Head of caudate nucleus (tissue), 42 donors: ENCODE measurements around the gene SLC44A3.
A peak's percentile ranks its signal among the peaks of the same experiment; 100 is the strongest.
"Not testable (repeated sequence)": the region's sequence is repeated elsewhere in the genome, so short reads cannot be mapped to it uniquely, and the experiment has no call there.

ENCODE experiments used
- DNase-seq, 42 donors: peaks; one replicate each; pipeline versions ENCODE4 v3.0.0 to v3.0.0-alpha.2; 2020 to 2021; ENCODE audit warnings: mixed read lengths in 7 of 42
- intact Hi-C: fragments of 100-400 bp; cut with DNase I; formaldehyde crosslinking; loops from one replicate; pipeline ENCODE4 v1.15.0; 2022

SLC44A3 gene

DNA sequence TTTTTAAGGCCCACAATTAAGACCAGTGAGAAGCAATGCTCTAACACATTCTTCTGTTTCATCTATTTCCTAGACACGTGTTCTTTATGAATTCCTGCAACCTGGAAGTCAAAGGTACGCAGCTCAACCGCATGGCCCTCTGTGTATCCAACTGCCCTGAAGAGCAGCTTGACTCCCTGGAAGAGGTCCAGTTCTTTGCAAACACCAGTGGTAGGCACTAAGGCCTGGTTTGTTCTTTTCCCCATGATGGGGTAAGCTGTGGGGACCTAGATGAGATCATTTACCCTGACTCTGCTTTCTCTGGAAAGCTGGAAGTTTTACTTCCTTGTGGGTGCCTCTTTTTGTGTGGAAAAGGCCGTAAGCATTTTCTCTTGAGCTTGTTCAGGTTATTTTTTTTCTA lies 7.3 kb downstream of the SLC44A3 start:
- intact Hi-C loops = no loop called here

DNA sequence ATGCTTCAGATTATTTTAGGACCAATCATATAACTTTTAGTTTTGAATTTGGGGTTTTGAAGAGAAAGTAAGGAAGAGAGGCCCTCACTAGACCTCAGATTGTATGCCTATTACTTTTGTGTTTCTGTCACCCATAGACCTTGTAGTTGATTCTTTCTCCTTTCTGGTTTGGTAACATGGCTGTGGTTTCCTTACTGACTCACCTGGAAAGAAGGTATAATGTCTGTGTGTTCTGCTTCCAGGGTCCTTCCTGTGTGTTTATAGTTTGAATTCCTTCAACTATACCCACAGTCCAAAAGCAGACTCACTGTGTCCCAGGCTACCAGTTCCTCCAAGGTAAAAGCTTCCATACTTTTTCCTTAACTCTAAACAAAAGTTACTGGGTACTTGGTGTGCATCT lies 8.1 kb downstream of the SLC44A3 start:
- DNase-seq = no peak
- intact Hi-C loops = no loop called here

More for the DNA sequence above, 7.3 kb downstream of the SLC44A3 start:
- DNase-seq = no peak

DNA sequence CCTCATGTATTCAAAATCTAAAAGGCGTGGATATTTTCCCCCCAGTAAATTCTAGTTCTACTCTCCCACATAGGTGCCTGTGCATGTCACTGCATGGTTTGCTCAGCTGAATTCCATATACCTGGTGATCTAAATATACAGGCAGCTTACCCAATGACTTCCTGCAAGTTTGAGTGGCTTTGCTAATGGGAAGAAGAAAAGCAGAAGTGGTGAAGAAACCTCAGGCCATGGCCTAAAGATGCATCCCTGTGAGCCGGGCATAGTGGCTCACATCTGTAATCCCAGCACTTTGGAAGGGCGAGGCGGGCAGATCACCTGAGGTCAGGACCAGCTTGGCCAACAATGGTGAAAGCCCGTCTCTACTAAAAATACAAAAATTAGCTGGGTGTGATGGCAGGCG lies 11.5 kb downstream of the SLC44A3 start:
- DNase-seq = no peak
- intact Hi-C loops = no loop called here

DNA sequence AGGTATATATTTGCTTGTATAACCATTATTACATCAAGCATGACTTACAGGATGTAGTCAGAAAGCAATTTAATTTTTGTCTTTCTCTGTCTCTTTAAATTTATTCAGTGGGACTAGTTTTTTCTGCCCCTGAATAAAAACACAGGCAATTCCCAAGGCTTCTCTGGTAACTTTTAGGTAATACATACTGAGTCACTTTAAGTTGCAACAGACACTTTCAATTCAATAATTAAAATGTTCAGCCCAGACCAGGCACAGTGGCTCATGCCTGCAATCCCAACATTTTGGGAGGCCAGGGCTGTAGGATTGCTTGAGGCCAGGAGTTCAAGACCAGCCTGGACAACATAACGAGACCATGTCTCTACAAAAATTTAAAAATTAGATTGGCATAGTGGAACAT lies 12.3 kb downstream of the SLC44A3 start:
- no peak for DNase-seq
- intact Hi-C loops = no loop called here

DNA sequence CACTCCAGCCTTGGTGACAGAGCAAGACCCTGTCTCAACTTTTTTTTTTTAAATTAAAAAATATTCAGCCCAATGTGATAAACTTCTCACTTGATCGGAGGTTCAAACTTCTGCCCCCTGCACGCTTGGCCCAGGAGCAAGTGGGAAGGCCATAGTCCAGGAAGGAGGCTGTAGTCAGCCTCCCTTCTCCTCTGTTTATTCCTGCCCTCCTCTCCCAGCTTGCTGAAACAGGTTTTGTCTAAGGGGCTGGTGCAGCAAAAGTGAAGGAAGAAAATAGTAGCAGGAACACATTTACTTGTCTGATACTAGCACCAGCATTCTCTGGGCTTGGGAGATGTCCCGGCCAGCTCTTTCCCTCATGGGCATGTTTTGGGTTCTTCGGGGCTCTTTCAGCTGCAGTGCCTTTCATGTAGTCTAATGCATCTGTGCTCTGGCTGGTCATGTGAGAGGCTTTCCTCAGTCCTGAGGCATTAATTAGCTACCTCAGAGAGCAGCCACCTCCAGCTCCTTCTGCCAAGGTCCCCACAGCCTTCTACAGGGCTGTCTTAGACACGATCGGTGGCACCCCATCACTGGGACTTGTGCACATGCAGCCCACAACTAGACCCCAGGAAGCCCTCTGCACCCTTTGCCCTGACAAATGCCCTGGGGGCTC lies 12.9 kb downstream of the SLC44A3 start:
- no peak for DNase-seq
- intact Hi-C loops = no loop called here

DNA sequence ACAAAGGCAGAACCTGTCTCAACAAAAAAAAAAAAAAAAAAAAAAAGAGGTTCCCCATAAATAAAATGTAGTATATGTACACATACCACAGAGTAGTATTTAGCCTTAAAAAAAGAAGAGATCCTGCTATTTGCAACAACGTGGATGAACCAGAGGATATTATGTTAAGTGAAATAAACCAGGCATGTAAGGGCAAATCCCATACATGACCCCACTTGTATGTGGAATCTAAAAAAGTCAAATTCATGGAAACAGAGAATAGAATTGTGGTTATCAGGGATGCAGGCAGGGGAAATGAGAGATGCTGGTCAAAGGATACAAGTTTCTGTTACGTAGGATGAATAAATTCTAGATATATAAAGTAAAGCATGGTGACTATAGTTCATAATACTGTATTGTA lies 16.7 kb downstream of the SLC44A3 start:
- intact Hi-C loops = no loop called here
- no peak for DNase-seq

DNA sequence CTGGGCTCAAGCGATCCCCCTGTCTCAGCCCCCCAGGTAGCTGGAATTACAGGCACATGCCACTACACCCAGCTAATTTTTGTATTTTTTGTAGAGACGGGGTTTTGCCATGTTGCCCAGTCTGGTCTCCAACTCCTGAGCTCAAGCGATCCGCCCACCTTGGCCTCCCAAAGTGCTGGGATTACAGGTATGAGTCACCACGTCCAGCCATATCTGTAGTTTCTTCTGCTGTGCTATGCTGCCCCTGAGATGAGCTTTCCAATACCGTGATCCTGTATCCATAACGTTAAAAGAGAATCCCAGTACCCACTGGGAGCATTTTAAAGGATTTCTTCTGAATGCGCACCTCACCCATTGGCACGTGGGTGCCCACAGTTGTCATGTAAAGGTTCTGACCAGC lies 20.2 kb downstream of the SLC44A3 start:
- intact Hi-C loops, DNase-seq: not testable (repeated sequence)

DNA sequence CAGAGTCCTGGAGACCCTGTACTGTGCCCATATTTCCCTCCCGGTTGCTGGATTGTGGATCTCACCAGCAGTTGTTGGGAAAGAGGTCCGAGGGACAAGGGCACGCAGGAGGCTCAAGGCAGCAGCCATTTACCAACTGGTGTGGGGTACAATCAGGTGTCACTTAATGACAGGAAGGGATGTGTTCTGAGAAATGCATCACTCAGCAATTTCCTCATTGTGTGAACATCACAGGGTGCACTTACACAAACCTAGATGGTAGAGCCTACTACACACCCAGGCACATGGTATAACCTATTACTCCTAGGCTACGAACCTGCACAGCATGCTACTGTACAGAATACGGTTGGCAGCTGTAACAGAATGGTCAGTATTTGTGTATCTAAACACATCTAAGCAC lies 20.7 kb downstream of the SLC44A3 start:
- intact Hi-C loops = no loop called here
- DNase-seq = no peak

DNA sequence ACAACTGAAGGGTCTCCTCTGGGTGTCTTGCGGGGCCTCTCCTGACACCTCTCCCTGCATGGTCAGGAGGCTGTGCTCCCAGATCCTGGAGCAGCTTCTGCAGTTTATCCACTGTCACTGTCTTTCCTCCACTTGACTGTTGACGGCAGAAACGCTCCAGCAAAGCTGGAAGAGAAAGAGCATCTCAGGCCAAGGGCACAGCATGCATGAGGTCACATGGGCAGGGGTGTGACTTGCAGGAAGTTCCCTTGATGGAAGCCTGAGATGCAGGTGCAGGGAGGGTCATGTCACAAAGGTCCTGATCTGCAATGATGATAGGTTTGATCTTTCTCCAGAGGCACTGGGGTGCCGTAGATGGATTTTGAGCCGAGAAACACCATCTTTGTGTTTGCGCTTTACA lies 23.3 kb downstream of the SLC44A3 start:
- no peak for DNase-seq
- intact Hi-C loops = no loop called here

DNA sequence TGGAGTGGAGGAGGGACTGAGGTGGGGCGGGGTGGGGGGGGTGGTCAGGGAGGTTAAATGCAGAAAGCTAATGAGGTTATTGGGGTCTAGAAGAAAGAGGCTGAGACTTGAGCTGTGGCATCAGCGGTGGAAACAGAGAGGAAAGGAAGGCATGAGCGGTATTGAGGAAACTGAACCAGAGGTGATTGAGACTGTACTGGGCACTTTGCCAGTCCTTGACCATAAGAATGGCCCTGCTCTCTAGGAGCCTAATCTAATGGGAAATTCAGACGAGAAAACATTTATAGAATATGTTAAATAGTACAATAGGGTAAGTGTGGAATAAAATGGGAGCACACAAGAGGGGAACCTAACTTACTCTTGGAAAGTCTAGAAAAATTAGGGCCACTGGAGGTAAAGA lies 23.7 kb downstream of the SLC44A3 start:
- intact Hi-C loops = no loop called here
- no peak for DNase-seq

DNA sequence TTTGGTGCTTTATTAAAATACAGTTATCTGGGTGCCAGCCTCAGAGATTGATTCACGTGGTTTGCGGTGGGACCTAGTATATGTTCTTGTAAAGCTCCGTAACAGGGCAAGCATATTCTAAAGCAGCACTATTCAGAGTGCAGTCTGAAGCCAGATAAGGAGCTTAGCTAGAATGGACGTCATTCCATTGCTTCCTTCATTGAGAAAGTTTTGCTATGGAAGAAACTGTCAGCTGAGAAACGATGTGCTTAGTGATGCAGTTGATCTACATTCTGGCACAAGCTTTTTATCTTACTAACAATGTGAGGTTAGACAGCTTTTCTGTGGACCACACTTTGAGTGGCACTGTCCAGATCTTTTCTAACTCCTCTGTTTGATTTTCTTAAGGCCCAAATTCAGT lies 26.2 kb downstream of the SLC44A3 start:
- no peak for DNase-seq
- intact Hi-C loops = no loop called here

DNA sequence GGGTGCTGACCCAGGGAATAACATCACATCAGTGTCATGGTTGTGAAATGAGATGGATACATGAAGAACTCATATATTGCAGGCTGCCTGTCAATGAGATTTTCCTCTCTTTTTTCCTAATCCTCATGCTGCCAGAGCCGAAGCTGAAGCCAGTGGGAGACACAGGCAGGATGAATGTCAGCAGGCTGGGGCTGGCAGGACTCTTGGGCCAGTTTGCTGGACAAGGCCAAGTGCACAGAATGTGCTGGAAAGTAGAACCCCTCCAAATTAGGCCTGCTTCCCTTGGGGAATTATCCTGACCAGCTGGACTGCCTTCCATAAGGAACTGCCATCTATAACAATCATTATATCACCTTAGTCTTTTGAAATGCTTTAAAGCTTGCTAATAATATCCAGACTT lies 31.4 kb downstream of the SLC44A3 start:
- peak in 10 of 42 donors; percentile 27 to 52 (median 42) for DNase-seq
- intact Hi-C loops = no loop called here

DNA sequence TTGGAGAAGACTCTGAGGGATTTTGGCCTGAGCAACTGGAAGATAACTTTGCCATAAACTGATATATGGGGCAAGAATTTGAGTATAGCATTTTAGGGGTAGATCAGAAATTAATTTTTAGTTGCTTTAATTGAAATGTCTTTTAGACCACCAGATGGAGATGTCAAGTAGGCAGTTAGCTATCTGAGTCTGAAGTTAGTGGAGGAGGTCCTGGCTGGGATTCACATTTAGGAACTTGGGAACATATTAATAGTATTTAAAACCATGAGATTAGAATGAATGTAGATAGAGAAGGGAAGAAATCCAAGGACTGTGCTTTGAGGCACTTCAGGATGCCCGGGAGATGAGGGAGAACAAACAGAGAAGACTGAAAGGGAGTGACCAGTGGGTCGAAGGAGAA lies 32.6 kb downstream of the SLC44A3 start:
- DNase-seq = no peak
- intact Hi-C loops = no loop called here

DNA sequence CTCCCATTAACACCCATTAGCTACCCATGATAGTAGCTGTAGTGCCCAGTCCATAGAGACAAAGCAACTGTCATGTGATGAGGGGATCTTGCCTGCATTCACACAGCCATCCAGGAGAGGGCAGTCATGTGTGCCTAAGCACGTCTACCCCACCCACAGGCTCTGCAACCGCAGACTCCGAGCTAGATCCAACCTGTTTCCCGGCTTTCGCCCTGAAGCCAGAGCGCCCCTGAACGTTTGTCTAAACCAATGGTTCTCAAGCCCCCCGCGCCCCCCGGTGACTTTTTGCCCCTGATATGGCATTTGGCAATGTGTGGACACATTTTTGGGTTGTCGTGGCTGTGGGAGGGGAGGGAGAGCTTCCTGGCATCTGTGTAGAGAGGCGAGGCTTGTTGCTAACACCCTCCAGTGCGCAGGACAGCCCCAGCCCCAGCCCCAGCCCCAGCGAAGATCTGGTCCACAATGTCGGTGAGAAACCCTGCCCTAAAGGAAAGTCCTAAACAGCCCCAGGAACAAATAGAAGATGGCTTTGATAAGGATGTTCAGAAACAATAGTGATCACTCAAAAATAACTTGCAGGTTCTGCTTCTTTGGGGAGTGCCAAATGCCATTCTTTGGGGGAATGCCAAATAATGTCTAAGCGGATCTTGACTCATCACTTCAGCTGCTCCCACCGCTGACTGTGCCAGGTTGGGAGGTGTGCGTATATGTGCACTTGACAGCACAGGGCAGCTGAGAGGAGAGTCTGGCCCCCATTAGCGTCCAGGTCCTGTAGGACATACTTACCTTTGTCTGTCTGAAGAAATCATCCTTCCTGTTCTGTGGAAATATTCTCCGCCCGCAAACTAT lies 34.5 kb downstream of the SLC44A3 start:
- DNase-seq = peak; percentile 68 to 94 (median 86)
- intact Hi-C loops = loop anchor here (2.0 kb wide), 1 partner anchor 188 kb away; no protein-coding TSS in a partner anchor

DNA sequence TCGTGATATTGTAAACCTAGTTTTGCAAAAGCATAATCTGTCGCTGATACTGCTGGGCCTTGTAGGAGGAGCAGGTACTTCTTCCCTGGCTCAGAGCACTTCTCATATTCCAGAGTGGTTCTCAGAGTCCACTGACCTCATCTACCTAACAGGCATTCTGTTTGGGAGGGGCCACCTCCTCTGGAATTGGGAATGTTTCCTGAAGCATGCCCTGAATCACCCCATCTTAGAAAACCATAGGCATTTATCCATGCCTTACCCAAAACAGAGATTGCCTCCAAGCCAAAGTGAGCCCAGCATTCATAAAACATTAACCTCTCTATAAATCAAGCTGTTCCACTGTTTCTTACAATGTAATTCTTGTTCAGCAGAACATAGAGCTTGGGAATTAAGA lies 35.1 kb downstream of the SLC44A3 start:
- no peak for DNase-seq
- intact Hi-C loops = loop anchor here (2.0 kb wide), 1 partner anchor 187 kb away; no protein-coding TSS in a partner anchor

DNA sequence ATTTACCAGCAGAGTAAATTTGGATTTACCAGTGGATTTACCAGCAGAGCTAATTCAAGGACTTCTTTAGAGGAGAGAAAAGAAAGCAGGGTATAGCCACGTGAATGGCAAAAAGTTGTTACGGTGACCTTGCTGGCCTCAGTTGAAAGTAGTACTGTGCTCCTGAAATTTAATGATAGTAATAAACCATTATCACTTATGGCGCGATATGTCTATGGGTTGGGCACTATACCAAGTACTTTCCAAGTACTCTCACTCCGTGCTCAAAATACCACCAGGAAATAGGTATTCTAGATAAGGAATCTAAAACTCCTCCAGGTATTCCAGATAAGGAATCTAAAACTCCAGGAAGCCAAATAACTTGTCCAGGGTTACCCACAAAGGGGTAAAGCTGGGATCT lies 35.8 kb downstream of the SLC44A3 start:
- DNase-seq = no peak
- intact Hi-C loops = no loop called here

DNA sequence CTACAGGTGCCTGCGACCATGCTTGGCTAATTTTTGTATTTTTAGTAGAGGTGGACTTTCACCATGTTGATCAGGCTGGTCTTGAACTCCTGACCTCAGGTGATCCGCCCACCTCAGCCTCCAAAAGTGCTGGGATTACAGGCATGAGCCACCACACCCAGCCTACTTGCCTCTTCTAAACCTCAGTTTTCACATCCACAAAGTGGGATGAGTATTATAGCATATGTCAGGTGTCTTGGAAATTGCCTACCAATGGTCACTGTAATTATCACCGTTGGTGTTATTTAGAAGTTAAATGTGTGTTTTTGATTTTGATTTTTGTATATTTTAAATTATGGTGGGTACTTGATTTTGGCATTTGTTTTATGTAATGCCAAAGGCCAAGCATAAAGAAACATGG lies 36.7 kb downstream of the SLC44A3 start:
- no peak for DNase-seq
- intact Hi-C loops = no loop called here

DNA sequence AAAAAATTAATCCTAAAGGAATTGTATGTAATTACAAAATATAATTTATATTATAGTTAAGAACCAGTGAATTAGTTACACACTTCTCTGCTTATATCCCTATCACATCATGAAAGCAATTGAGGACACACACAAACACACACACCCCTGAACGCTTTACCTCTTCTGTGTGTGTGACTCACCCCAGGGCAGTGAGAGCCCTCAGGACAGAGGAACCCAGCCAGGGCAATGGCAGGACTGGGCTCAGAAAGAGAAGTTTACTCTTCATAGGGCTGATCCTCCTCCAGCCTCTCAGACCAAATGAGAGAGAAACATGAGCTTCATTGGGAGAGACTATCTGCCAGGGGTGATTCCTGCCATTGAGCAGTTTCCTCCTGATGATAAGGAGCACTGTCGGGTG lies 38.1 kb downstream of the SLC44A3 start:
- intact Hi-C loops = no loop called here

DNA sequence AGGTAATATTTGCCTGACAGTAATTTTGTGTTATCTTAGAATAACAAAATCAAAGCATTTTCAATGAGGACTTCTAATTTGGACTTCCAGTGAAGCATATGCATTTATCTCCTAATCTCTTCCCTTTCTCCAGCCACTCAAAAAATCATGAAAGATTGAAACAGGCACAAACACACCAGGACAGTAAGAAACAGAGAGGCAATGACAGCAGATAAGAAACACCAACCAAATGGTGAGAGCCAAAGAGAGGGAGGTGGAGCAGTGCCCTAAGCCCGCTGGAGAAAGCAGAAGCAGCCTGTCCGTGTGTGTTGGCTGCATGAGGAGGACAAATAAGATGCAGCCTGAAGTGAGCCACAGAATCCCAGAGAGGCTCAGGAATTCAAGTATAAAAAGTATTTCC lies 39.0 kb downstream of the SLC44A3 start:
- no peak for DNase-seq
- intact Hi-C loops = no loop called here

More for the DNA sequence above, 38.1 kb downstream of the SLC44A3 start:
- no peak for DNase-seq

DNA sequence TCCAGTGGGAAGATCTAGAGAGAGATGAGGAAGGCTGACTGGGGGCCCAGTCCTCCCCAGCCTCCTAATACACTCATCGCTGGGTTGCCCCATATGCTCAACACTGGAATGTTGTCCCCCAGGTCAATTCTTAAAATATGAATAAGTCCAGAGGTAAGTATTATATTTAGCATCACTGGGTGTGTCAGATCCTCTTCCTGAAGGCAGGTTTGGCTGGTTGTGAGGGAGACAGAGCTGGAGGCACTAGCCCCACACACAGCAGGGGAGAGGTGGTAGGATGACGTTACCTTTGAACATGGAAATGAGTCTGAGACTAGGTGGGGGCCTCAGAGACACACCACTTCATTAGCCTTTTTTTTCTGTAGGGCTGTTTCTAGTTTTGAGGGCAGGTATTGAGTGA lies 42.6 kb downstream of the SLC44A3 start:
- intact Hi-C loops = no loop called here
- DNase-seq = no peak
